MM.1S (cell line): ENCODE results near the gene MED16.

ENCODE experiments used
- DNase-seq: peaks from one replicate; pipeline ENCODE4 v3.0.0-alpha.2; 2015
- H2AFZ ChIP-seq: fragments of 300-600 bp; sonication (generic); 2 replicates; pipeline ENCODE4 v1.6.0; 2016; ENCODE audit warnings: antibody characterized with exemption, low read length
- H3F3A ChIP-seq: fragments of 300-600 bp; sonication (generic); 2 replicates; pipeline ENCODE4 v1.6.1; 2016; ENCODE audit warnings: mild to moderate bottlenecking, antibody characterized with exemption, low read length, moderate library complexity, mixed read lengths; ENCODE audit not compliant: insufficient read depth
- H3K27ac ChIP-seq: fragments of 300-600 bp; sonication (generic); 2 replicates; pipeline ENCODE4 v1.5.1; 2016; ENCODE audit warnings: mild to moderate bottlenecking, low read length
- H3K27me3 ChIP-seq: fragments of 300-600 bp; sonication (generic); replicated peaks from 2 replicates; pipeline ENCODE4 v1.6.0; 2016; ENCODE audit warnings: low read length; ENCODE audit not compliant: insufficient read depth
- H3K36me3 ChIP-seq: fragments of 300-600 bp; sonication (generic); replicated peaks from 2 replicates; pipeline ENCODE4 v1.6.1; 2016; ENCODE audit warnings: mild to moderate bottlenecking, low read length, mixed read lengths; ENCODE audit not compliant: insufficient read depth
- H3K4me1 ChIP-seq: fragments of 300-600 bp; sonication (generic); 2 replicates; pipeline ENCODE4 v1.6.1; 2016; ENCODE audit warnings: low read length, mixed read lengths
- H3K4me2 ChIP-seq: fragments of 300-600 bp; sonication (generic); 2 replicates; pipeline ENCODE4 v1.6.0; 2016; ENCODE audit warnings: low read depth, low read length
- H3K4me3 ChIP-seq: fragments of 300-600 bp; sonication (generic); 2 replicates; pipeline ENCODE4 v1.5.1; 2016; ENCODE audit warnings: low read length, mixed read lengths
- H3K79me2 ChIP-seq: fragments of 300-600 bp; sonication (generic); 2 replicates; pipeline ENCODE4 v1.6.1; 2016; ENCODE audit warnings: mixed run types, low read length, mixed read lengths
- H3K9ac ChIP-seq: fragments of 300-600 bp; sonication (generic); 2 replicates; pipeline ENCODE4 v1.6.1; 2016; ENCODE audit warnings: low read length, mixed read lengths
- H3K9me2 ChIP-seq: fragments of 300-600 bp; sonication (generic); replicated peaks from 2 replicates; pipeline ENCODE4 v1.6.1; 2016; ENCODE audit warnings: mild to moderate bottlenecking, low read length, mixed read lengths; ENCODE audit not compliant: insufficient read depth
- H3K9me3 ChIP-seq: fragments of 300-600 bp; sonication (generic); replicated peaks from 2 replicates; pipeline ENCODE4 v1.6.1; 2016; ENCODE audit warnings: mild to moderate bottlenecking, low read length, mixed read lengths; ENCODE audit not compliant: insufficient read depth
- H4K20me1 ChIP-seq: fragments of 300-600 bp; sonication (generic); 2 replicates; pipeline ENCODE4 v1.6.1; 2016; ENCODE audit warnings: mild to moderate bottlenecking, low read length, moderate library complexity, mixed read lengths; ENCODE audit not compliant: insufficient read depth
- CTCF ChIP-seq: fragments of 300-600 bp; sonication (generic); IDR thresholded peaks from 2 replicates; pipeline ENCODE4 v1.5.1; 2016; ENCODE audit warnings: antibody characterized with exemption, low read length, mixed read lengths
- EZH2 ChIP-seq: fragments of 300-600 bp; sonication (generic); optimal IDR thresholded peaks from 2 replicates; pipeline ENCODE3; 2017; ENCODE audit warnings: low read depth, mild to moderate bottlenecking, antibody characterized with exemption, low read length, mixed read lengths
- EZH2phosphoT487 ChIP-seq: fragments of 300-600 bp; sonication (generic); IDR thresholded peaks from 2 replicates; pipeline ENCODE4 v1.6.1; 2018; ENCODE audit warnings: antibody characterized with exemption, low read length

Gene MED16

DNA sequence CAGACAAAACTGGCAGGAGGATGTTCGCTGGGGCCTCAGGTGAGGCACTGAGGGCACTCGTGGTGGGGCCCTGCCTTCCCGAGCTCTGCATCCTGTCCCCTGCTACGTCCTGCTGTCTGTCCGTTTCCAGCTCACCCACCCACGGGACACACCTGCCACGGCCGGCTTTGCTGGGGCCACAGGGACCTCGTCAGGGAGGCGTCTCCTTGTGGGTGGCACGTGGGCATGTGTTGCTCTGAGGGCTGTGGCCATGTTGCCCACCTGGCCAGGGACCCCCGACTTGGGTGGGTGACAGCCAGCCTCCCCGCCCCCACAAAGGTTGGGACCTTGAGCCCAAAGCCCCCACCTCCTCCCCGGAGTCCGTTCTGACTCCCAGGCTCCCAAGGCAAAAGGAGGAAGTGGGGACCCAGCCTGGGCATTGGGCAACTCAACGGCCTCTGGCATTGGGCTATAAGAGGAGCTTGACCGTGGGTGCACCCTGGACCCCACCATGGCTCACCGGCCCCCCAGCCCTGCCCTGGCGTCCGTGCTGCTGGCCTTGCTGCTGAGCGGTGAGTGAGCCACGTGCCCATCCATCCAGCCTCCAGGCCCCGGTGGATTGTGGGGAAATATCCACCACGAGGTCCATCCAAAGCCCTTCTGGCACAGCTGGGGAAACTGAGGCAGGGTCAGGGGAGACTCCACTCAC lies 52.3 kb downstream of the MED16 start, which contains the start of gene PRTN3:
Gene PRTN3 (plus strand): TSS at position 481 of the 688 bp plus-strand sequence. CDS start 10 bp downstream, at position 491.
- H3K9ac ChIP-seq: no peak within 1 kb of the TSS
- H3K4me3 ChIP-seq: no peak within 1 kb of the TSS
- H3K79me2 ChIP-seq: no peaks in the 10 kb centered on the region
- H3K4me1 ChIP-seq: peaks cover 8% of the 10 kb centered on the region; the same call in 1 of the 2 replicates
- H2AFZ ChIP-seq: no peak within 1 kb of the TSS
- H3K27me3 ChIP-seq: peaks cover 76% of the 10 kb centered on the region
- H3F3A ChIP-seq: peaks cover 6% of the 10 kb centered on the region
- H3K9me3 ChIP-seq: no peaks in the 10 kb centered on the region
- no peak within 1 kb of the TSS for H3K4me2 ChIP-seq
- no peaks in the 10 kb centered on the region for H3K9me2 ChIP-seq
- no peak for TF ChIP-seq EZH2phosphoT487
- TF ChIP-seq EZH2: no peak
- no peak for TF ChIP-seq CTCF
- no peaks in the 10 kb centered on the region for H4K20me1 ChIP-seq
- DNase-seq: no peak
- H3K27ac ChIP-seq: no peak within 1 kb of the TSS
- H3K36me3 ChIP-seq: no peaks in the 10 kb centered on the region

- TF ChIP-seq EZH2phosphoT487: no peak
- no peak for TF ChIP-seq EZH2
- no peak for TF ChIP-seq CTCF
- no peak overlapping the region for H3K4me2 ChIP-seq
- H3K9me2 ChIP-seq: no peaks in the 10 kb centered on the region
- H3K27me3 ChIP-seq: peaks cover 79% of the 10 kb centered on the region
- no peaks in the 10 kb centered on the region for H3K79me2 ChIP-seq
- no peak overlapping the region for H3K4me3 ChIP-seq
- H3F3A ChIP-seq: no peaks in the 10 kb centered on the region
- no peak overlapping the region for H3K9ac ChIP-seq
- DNase-seq: no peak
- H2AFZ ChIP-seq: no peak overlapping the region
- H4K20me1 ChIP-seq: no peaks in the 10 kb centered on the region
- H3K4me1 ChIP-seq: no peaks in the 10 kb centered on the region
- H3K9me3 ChIP-seq: no peaks in the 10 kb centered on the region
- H3K27ac ChIP-seq: no peak overlapping the region
- H3K36me3 ChIP-seq: no peaks in the 10 kb centered on the region
Measured at GRCh38 chr19:835210-835810, 57.7 kb downstream of the MED16 start.

- H3K27ac ChIP-seq: no peak overlapping the region
- no peaks in the 10 kb centered on the region for H3K79me2 ChIP-seq
- no peak overlapping the region for H2AFZ ChIP-seq
- no peaks in the 10 kb centered on the region for H3K9me2 ChIP-seq
- peaks cover 80% of the 10 kb centered on the region for H3K27me3 ChIP-seq
- H3K4me3 ChIP-seq: no peak overlapping the region
- TF ChIP-seq EZH2phosphoT487: no peak
- no peak for TF ChIP-seq EZH2
- no peak for TF ChIP-seq CTCF
- no peaks in the 10 kb centered on the region for H3K36me3 ChIP-seq
- H3K9ac ChIP-seq: no peak overlapping the region
- H3K9me3 ChIP-seq: no peaks in the 10 kb centered on the region
- H3K4me1 ChIP-seq: no peaks in the 10 kb centered on the region
- no peaks in the 10 kb centered on the region for H4K20me1 ChIP-seq
- no peaks in the 10 kb centered on the region for H3F3A ChIP-seq
- H3K4me2 ChIP-seq: no peak overlapping the region
- DNase-seq: no peak
Measured at GRCh38 chr19:834216-834615, 58.8 kb downstream of the MED16 start.
